Measurements from ENCODE around the gene RBM5. TPM values are rescaled to one million over a fixed set of nuclear protein-coding genes. Genes with fewer than 3 reads are reported as not detected.

The RBM5 gene
- total and polyA plus RNA-seq, 8 donors, result 117 to 525 (median 415) TPM

DNA sequence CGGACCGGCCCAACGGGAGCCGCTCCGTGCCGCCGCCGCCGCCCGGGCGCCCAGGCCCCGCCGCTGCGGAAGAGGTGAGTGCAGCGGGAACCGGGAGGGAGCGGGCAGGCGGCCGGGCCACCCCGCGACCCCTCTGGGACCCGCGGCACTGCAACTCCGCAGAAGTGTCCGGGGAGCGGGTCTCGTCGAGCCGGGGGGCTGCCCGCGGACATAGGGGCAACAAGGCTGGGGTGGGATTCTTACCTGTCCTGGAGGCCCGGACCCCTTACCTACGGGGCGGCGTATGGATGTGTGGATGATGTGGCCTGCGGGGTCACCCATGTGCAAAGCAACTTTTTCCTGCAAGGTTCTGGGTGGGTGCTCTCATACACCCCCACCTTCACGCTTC is 66.8 kb downstream of the RBM5 start:
- Histone ChIP-seq H3K4me3 (peak overlapping the region; percentile 40 to 50), H3K9me3 (no peaks in the 10 kb centered on the region), H3K4me1 (peaks cover 15 to 46% of the 10 kb centered on the region in 2 donors), H3K27me3 (peaks cover 8 to 47% of the 10 kb centered on the region in 2 donors), H3K27ac (peak overlapping the region; percentile 57 to 59), H3K36me3 (no peaks in the 10 kb centered on the region)
- DNase-seq, result no peak
- intact Hi-C loops (cut with DNase I), result no loop called here
- TF ChIP-seq, protein P1, sequence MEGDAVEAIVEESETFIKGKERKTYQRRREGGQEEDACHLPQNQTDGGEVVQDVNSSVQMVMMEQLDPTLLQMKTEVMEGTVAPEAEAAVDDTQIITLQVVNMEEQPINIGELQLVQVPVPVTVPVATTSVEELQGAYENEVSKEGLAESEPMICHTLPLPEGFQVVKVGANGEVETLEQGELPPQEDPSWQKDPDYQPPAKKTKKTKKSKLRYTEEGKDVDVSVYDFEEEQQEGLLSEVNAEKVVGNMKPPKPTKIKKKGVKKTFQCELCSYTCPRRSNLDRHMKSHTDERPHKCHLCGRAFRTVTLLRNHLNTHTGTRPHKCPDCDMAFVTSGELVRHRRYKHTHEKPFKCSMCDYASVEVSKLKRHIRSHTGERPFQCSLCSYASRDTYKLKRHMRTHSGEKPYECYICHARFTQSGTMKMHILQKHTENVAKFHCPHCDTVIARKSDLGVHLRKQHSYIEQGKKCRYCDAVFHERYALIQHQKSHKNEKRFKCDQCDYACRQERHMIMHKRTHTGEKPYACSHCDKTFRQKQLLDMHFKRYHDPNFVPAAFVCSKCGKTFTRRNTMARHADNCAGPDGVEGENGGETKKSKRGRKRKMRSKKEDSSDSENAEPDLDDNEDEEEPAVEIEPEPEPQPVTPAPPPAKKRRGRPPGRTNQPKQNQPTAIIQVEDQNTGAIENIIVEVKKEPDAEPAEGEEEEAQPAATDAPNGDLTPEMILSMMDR (IDR thresholded peaks at IDR 0.05), result no peak
- ATAC-seq, result no peak

DNA sequence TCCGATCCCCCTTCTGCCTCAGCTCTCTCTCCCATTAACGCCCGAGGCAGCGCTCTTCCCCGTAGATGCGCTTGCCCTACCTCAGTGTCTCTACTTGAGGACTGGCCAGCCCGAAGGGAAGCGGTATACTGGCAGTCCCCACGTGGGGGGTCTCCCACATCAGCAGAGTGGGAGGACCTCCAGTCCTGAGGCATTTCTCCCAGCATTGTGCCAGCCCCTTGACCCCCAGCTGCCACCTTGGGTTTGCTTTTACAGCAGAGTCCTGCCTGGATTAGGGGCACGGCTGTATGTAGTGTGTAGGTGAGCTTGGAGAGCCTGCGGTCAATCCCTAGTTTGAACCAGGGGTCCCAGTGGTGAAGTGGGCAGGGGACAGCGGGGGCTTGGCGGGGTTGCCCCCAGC is 67.2 kb downstream of the RBM5 start:
- peak overlapping the region; percentile 40 to 50 for H3K4me3 ChIP-seq
- no peaks in the 10 kb centered on the region for H3K9me3 ChIP-seq
- H3K27me3 ChIP-seq, result peaks cover 8 to 47% of the 10 kb centered on the region in 2 donors
- intact Hi-C loops (cut with DNase I), result no loop called here
- DNase-seq (no peak), ATAC-seq (no peak)
- H3K27ac ChIP-seq, result peak overlapping the region; percentile 57 to 59
- H3K36me3 ChIP-seq, result no peaks in the 10 kb centered on the region
- TF ChIP-seq, protein P1 (IDR thresholded peaks at IDR 0.05), result no peak
- H3K4me1 ChIP-seq, result peaks cover 15 to 50% of the 10 kb centered on the region in 2 donors

DNA sequence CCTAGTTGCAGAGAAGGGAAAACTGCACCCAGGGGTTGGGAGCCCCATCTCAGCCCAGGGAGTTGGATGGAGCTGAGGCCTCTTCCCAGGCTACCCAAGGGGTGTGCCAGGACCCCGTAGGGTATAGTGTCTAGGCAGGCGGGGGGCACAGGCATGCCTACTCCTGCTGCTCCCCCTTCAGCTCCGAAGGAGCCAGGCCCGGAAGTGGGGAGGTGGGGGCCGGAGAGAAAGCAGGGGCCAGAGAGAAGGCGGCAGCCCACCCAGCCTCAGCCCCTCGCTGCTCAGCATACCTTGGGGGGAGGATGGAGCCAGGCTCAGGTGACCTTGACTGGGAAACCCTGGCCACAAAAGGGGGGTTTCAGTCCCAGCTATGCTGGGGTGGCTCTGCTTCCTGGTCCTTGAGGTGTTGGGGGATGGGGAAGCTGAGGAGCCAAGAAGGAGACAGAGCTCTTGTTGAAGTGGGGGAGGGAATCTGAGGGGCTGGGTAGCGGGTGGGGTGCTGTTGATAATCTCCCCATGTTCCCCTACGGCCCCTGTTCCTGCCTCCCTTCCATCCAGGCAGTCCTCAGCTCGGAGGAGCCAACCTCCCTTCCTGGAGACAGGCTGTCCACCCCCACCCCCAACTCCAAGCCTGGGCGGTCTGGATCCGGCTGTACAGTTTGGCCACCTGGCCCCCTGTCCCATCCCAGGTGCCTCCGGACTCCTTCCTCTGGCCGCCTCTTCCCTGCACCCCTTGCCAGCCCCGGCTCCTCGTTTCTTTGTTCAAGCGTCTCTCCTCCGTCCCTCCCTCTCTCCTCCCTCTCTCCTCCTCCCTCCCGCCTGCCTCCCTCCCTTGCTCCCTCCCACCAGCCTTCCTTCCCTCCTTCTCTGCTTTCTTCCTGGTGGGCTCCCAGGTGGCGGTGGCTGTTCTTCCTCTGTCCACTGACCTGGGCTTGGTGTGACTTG is 68.1 kb downstream of the RBM5 start:
- Histone ChIP-seq H3K4me1 (peaks cover 15 to 57% of the 10 kb centered on the region in 2 donors), H3K27me3 (peaks cover 8 to 47% of the 10 kb centered on the region in 2 donors), H3K27ac (peak overlapping the region; percentile 57 to 59), H3K36me3 (no peaks in the 10 kb centered on the region), H3K4me3 (peak overlapping the region; percentile 11 to 50), H3K9me3 (no peaks in the 10 kb centered on the region)
- ATAC-seq (no peak), DNase-seq (peak in 1 of 4 donors; percentile 65)
- intact Hi-C loops (cut with DNase I), result no loop called here
- TF ChIP-seq, protein P1 (IDR thresholded peaks at IDR 0.05), result no peak

DNA sequence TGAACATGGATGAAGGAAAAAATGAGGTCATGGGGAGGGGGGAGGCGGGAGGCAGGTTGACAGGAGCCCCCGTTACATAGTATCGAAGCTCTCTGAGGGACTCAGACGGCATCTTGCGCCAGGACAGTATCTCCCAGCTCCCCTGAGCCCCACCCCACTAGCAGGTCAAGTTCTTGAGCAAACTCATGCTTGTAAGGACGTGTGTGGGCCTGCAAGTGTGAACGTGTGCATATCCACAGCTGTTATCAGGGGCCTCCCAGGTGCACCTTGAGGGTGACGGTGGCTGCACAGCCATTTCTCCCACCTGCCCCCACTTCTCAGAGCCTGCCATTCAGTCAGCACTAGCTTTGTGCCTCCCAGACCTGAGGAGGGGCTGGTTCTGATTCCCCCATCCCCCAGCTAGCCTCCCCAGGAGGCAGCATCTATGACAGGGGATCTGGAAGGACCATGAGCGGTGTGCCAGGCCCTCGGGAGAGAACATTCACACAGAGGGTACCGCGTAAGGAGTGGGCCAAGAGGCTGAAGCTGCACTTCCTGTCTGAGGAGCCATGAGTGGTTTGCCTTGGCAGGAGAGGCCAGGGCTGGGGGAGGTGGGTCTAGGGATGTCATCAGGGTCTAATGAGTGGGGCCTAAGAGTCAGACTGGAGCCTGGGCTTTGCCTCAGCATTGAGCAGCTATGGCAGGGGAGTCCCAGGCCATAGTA is 69.3 kb downstream of the RBM5 start:
- H3K27ac ChIP-seq, result peak overlapping the region; percentile 53 to 57
- peaks cover 15 to 64% of the 10 kb centered on the region in 2 donors for H3K4me1 ChIP-seq
- TF ChIP-seq, protein P1 (IDR thresholded peaks at IDR 0.05), result no peak
- H3K27me3 ChIP-seq, result peaks cover 8 to 47% of the 10 kb centered on the region in 2 donors
- peak in 1 of 4 donors; percentile 56 for DNase-seq
- H3K4me3 ChIP-seq, result peak overlapping the region in 1 of 2 donors; percentile 50
- intact Hi-C loops (cut with DNase I), result no loop called here
- no peak for ATAC-seq
- H3K9me3 ChIP-seq, result no peaks in the 10 kb centered on the region
- no peaks in the 10 kb centered on the region for H3K36me3 ChIP-seq

All from left lung (tissue), 10 donors.